ENCODE measurements around the gene SLC13A3. TPM values are rescaled to one million over a fixed set of nuclear protein-coding genes. Genes with fewer than 3 reads are reported as not detected.

Gene SLC13A3
- total RNA-seq, 4 donors from 2014 or later: 1.2 to 3.5 (median 1.9) TPM

GRCh38 chr20:46695892-46696291 is 44.6 kb upstream of the SLC13A3 start:
- ATAC-seq (ENCODE audit: low FRiP score): no peak
- DNase-seq (ENCODE audit: low spot score): no peak

DNA sequence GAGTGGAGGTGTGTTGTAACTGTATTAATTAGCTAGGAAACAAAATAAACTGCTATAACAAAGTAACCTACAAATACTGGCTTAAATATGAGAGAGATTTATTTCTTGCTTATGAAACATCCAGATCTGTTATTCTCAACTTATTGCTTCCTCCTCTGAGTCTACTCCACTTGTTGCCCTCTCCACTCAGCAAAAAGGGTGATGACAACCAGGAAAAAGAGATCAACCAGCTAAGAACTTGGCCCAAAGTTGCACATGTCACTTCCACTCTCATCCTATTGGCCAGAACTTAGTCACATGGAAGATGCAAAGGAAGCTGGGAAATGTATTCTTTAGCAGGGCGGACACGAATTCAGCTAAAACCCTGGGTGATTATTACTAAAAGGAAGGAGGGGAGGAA is 43.2 kb upstream of the SLC13A3 start:
- ATAC-seq (ENCODE audit: low FRiP score): no peak
- no peak for TF ChIP-seq CTCF (IDR thresholded peaks at IDR 0.05)
- DNase-seq (ENCODE audit: low spot score): no peak

More at GRCh38 chr20:46695892-46696291, 44.6 kb upstream of the SLC13A3 start:
- TF ChIP-seq CTCF (IDR thresholded peaks at IDR 0.05): no peak

- DNase-seq (ENCODE audit: low spot score) (no peak), ATAC-seq (ENCODE audit: low FRiP score) (no peak)
- TF ChIP-seq CTCF (IDR thresholded peaks at IDR 0.05): no peak
Measured at GRCh38 chr20:46691196-46691595, 39.9 kb upstream of the SLC13A3 start.

- no peak for TF ChIP-seq CTCF (IDR thresholded peaks at IDR 0.05)
- no peak for ATAC-seq (ENCODE audit: low FRiP score)
Measured at GRCh38 chr20:46690219-46691106, 39.2 kb upstream of the SLC13A3 start.

GRCh38 chr20:46689754-46690085 is 38.5 kb upstream of the SLC13A3 start:
- ATAC-seq (ENCODE audit: low FRiP score): no peak
- TF ChIP-seq CTCF (IDR thresholded peaks at IDR 0.05): no peak
- DNase-seq (ENCODE audit: low spot score): no peak

More at GRCh38 chr20:46690219-46691106, 39.2 kb upstream of the SLC13A3 start:
- no peak for DNase-seq (ENCODE audit: low spot score)

DNA sequence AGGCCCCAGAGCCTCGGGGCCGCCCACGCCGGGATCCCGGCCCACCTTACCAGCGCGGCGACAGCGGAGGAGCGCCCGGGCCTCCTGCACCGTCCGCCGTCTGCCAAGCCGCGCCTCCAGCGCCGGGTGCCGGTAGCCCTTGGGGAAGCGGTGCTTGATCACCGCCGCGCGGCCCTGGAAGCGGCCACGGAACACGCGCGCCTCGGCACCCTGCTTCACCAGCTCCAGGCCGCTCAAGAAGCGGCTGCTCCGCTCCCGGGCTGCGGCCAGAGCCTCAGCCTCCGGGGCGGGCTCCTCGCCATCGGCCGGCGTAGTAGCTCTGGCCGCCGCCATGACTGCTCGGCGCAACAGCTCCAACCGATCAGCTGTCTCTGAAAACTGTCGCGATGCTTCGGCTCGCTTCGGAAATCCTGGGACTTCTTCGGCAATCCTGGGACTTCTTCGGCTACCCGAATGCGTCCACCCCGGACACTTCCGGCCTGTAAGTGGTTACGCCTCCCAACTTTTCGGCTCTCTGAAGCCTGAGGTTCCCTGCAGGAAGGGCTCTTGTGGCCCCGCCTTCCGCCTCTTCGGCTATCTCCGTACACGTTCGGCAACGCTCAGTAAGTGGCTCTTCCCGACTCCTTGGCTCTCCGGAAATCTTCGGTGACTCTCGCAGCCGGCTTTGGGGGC is 38.0 kb upstream of the SLC13A3 start, which contains the start of gene TP53RK:
Gene TP53RK (minus strand): TSS at position 363 of the 672 bp plus-strand sequence. CDS start 30 bp downstream, at position 333.
- ATAC-seq (ENCODE audit: low FRiP score): peak; percentile 97
- peak in 1 of 3 donors; percentile 18 for TF ChIP-seq CTCF (IDR thresholded peaks at IDR 0.05)
- DNase-seq (ENCODE audit: low spot score): peak; percentile 90

Data from omental fat pad (tissue), 4 donors.